ENCODE results near the gene ODAM.

Gene ODAM

DNA sequence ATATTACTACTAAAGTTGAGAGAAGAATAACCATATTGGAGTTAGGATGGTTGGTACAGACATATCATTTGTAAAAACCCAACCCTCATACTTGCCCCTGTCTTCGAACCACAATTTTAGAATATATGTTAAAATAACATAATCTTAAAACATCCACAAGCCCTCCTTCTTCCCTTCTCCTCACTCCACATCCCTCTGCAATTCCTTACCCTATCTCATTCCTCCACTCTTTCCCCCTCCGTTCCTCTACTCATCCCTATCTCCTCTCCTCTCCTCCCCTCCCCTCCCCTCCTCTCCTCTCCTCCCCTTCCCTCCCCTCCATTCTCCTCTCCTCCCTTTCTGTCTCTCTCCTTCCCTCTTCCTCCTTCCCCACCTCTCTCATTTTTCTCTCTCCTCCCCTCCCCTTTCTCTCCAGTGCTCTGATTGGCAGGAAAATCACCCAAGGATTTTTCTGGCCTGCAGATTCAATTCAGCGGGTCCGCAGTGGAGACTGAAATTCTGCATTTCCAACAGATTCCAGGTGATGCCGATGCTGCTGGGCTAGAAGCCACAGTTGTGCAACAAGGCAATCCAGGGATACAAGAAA lies 17.4 kb upstream of the ODAM start:
- H2BK15ac ChIP-seq (replicated peaks; ENCODE audit: low read depth) = no peak overlapping the region
- H3K23ac ChIP-seq (ENCODE audit: low read length) = no peak overlapping the region
- peak; percentile 8 for DNase-seq
- no peak overlapping the region for H4K8ac ChIP-seq (ENCODE audit: low read depth, low read length)
- H3K9ac ChIP-seq (ENCODE audit: low read length) = no peak overlapping the region
- H4K5ac ChIP-seq (ENCODE audit: low read length) = no peak overlapping the region
- no peak overlapping the region for H3K4me3 ChIP-seq (ENCODE audit: low read length)
- H3K36me3 ChIP-seq (ENCODE audit: control insufficient read depth, insufficient read depth, low read length) = no peaks in the 10 kb centered on the region
- no peak overlapping the region for H2AK5ac ChIP-seq (ENCODE audit: low read length)
- H3K4ac ChIP-seq (ENCODE audit: low read depth, low read length) = no peak overlapping the region
- H3K27ac ChIP-seq (ENCODE audit: low read depth, low read length) = no peak overlapping the region
- no peaks in the 10 kb centered on the region for H3K79me1 ChIP-seq (ENCODE audit: low read length)
- H3K18ac ChIP-seq (ENCODE audit: low read length) = no peak overlapping the region
- no peaks in the 10 kb centered on the region for H3K4me1 ChIP-seq (ENCODE audit: control insufficient read depth, low read depth, low read length)
- H3K56ac ChIP-seq (ENCODE audit: low read length) = no peak overlapping the region
- H3K27me3 ChIP-seq (ENCODE audit: insufficient read depth, low read length, poor library complexity) = no peaks in the 10 kb centered on the region
- H3K4me2 ChIP-seq (ENCODE audit: low read length) = no peak overlapping the region
- H2BK5ac ChIP-seq (ENCODE audit: low read length) = no peak overlapping the region
- WGBS (ENCODE audit: extremely low coverage, insufficient coverage, low lambda C conversion rate) = no CpG with 5 or more reads among the region's 5 CpGs
- no peak overlapping the region for H2BK120ac ChIP-seq (ENCODE audit: low read depth, low read length)
- no peaks in the 10 kb centered on the region for H3K79me2 ChIP-seq (ENCODE audit: control insufficient read depth, insufficient read depth, low read length)

DNA sequence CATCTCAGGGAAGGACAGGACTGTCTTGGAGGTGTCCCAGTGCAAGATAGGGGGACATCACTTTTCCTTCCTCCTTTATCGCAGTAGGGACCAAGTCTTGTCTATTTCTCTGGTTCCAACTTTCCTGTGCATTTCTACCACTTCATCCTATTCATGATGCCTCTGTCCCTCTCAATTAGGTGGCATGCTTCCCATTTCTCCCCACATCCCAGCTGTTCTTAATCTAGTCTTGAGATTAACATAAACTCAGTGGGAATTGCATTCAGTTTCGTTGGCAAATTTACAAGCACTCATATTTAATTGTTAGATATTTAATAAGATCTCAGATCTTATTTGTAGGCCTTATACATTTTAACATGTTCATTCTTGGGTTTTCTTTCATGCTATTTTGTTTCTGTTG lies 15.7 kb upstream of the ODAM start:
- no peaks in the 10 kb centered on the region for H3K79me1 ChIP-seq (ENCODE audit: low read length)
- no peak overlapping the region for H3K23ac ChIP-seq (ENCODE audit: low read length)
- H2AK5ac ChIP-seq (ENCODE audit: low read length) = no peak overlapping the region
- H4K5ac ChIP-seq (ENCODE audit: low read length) = no peak overlapping the region
- H3K79me2 ChIP-seq (ENCODE audit: control insufficient read depth, insufficient read depth, low read length) = no peaks in the 10 kb centered on the region
- H3K4me1 ChIP-seq (ENCODE audit: control insufficient read depth, low read depth, low read length) = no peaks in the 10 kb centered on the region
- H3K56ac ChIP-seq (ENCODE audit: low read length) = no peak overlapping the region
- no peaks in the 10 kb centered on the region for H3K27me3 ChIP-seq (ENCODE audit: insufficient read depth, low read length, poor library complexity)
- H3K4me3 ChIP-seq (ENCODE audit: low read length) = no peak overlapping the region
- DNase-seq = no peak
- WGBS (ENCODE audit: extremely low coverage, insufficient coverage, low lambda C conversion rate) = no CpG with 5 or more reads among the region's 2 CpGs
- H3K18ac ChIP-seq (ENCODE audit: low read length) = no peak overlapping the region
- no peak overlapping the region for H4K8ac ChIP-seq (ENCODE audit: low read depth, low read length)
- H2BK5ac ChIP-seq (ENCODE audit: low read length) = no peak overlapping the region
- no peaks in the 10 kb centered on the region for H3K36me3 ChIP-seq (ENCODE audit: control insufficient read depth, insufficient read depth, low read length)
- no peak overlapping the region for H3K4me2 ChIP-seq (ENCODE audit: low read length)
- no peak overlapping the region for H3K27ac ChIP-seq (ENCODE audit: low read depth, low read length)
- no peak overlapping the region for H3K9ac ChIP-seq (ENCODE audit: low read length)
- no peak overlapping the region for H2BK120ac ChIP-seq (ENCODE audit: low read depth, low read length)
- H2BK15ac ChIP-seq (replicated peaks; ENCODE audit: low read depth) = no peak overlapping the region
- no peak overlapping the region for H3K4ac ChIP-seq (ENCODE audit: low read depth, low read length)

DNA sequence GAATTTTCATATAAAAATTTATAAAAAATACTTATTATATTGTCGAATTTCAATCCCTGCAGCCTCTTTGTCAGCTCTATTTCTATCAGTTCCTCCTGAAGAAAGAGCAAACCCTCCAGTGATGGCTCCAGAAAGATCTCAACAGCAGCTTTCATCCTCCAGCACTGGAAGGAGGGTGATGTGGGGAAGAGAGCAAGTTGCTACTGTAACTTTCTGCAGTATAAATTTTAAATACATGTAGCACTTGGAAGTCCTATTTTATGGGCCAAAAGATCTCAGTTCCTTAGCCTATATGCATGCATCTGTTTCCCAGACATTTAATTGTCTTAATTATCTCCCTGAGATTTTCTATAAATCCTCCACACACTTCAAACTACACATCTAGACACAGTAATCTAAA lies 13.7 kb upstream of the ODAM start:
- H3K27me3 ChIP-seq (ENCODE audit: insufficient read depth, low read length, poor library complexity) = no peaks in the 10 kb centered on the region
- no peak for DNase-seq

DNA sequence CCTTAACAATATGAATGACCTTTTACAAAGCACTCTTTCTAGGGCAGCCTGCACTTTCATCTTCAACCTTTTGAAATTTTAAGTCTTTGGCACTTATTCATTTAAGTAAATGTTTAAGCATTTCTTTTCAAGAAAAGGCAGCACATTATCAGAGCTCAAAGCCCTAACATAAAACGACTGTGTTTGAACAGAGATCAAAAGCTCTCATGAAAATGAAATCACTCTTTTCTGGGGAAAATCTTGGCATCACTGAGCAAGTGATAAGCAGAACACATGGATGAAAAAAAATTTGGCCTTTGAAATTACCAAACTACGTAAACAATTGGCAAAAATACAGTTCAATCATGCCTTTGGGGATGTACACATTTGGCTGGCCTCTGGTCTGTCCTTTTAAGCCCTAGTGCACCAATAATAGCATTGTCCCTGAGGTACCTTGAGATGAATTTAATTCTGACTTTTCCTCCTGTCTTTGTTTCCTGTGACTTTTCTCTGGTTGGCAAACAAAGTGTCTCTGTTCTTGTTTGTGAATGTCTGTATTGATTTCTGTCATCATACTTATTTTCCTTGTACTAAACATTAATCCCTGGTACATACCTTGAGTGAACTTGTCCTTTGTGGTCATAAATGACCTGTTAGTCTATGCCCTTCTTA lies 12.9 kb upstream of the ODAM start:
- H2BK120ac ChIP-seq (ENCODE audit: low read depth, low read length) = no peak overlapping the region
- no peaks in the 10 kb centered on the region for H3K79me1 ChIP-seq (ENCODE audit: low read length)
- no peak overlapping the region for H3K18ac ChIP-seq (ENCODE audit: low read length)
- H3K56ac ChIP-seq (ENCODE audit: low read length) = no peak overlapping the region
- H3K27ac ChIP-seq (ENCODE audit: low read depth, low read length) = no peak overlapping the region
- no peaks in the 10 kb centered on the region for H3K27me3 ChIP-seq (ENCODE audit: insufficient read depth, low read length, poor library complexity)
- H3K4me1 ChIP-seq (ENCODE audit: control insufficient read depth, low read depth, low read length) = no peaks in the 10 kb centered on the region
- no peak overlapping the region for H3K4me2 ChIP-seq (ENCODE audit: low read length)
- no peaks in the 10 kb centered on the region for H3K36me3 ChIP-seq (ENCODE audit: control insufficient read depth, insufficient read depth, low read length)
- no peak overlapping the region for H4K5ac ChIP-seq (ENCODE audit: low read length)
- no peak for DNase-seq
- no peak overlapping the region for H2AK5ac ChIP-seq (ENCODE audit: low read length)
- no CpG with 5 or more reads among the region's 2 CpGs for WGBS (ENCODE audit: extremely low coverage, insufficient coverage, low lambda C conversion rate)
- H3K79me2 ChIP-seq (ENCODE audit: control insufficient read depth, insufficient read depth, low read length) = no peaks in the 10 kb centered on the region
- H2BK15ac ChIP-seq (replicated peaks; ENCODE audit: low read depth) = no peak overlapping the region
- H3K4ac ChIP-seq (ENCODE audit: low read depth, low read length) = no peak overlapping the region
- no peak overlapping the region for H4K8ac ChIP-seq (ENCODE audit: low read depth, low read length)
- H3K4me3 ChIP-seq (ENCODE audit: low read length) = no peak overlapping the region
- H2BK5ac ChIP-seq (ENCODE audit: low read length) = no peak overlapping the region
- no peak overlapping the region for H3K23ac ChIP-seq (ENCODE audit: low read length)
- no peak overlapping the region for H3K9ac ChIP-seq (ENCODE audit: low read length)

More for the DNA sequence above, 13.7 kb upstream of the ODAM start:
- Histone ChIP-seq H3K27ac (ENCODE audit: low read depth, low read length) (no peak overlapping the region), H4K5ac (ENCODE audit: low read length) (no peak overlapping the region), H4K8ac (ENCODE audit: low read depth, low read length) (no peak overlapping the region), H3K9ac (ENCODE audit: low read length) (no peak overlapping the region), H3K36me3 (ENCODE audit: control insufficient read depth, insufficient read depth, low read length) (no peaks in the 10 kb centered on the region), H3K4me3 (ENCODE audit: low read length) (no peak overlapping the region), H3K23ac (ENCODE audit: low read length) (no peak overlapping the region), H3K56ac (ENCODE audit: low read length) (no peak overlapping the region), H3K4ac (ENCODE audit: low read depth, low read length) (no peak overlapping the region), H3K79me2 (ENCODE audit: control insufficient read depth, insufficient read depth, low read length) (no peaks in the 10 kb centered on the region), H2BK15ac (replicated peaks; ENCODE audit: low read depth) (no peak overlapping the region), H3K79me1 (ENCODE audit: low read length) (no peaks in the 10 kb centered on the region), H3K4me1 (ENCODE audit: control insufficient read depth, low read depth, low read length) (no peaks in the 10 kb centered on the region), H2BK5ac (ENCODE audit: low read length) (no peak overlapping the region), H3K18ac (ENCODE audit: low read length) (no peak overlapping the region), H3K4me2 (ENCODE audit: low read length) (no peak overlapping the region), H2AK5ac (ENCODE audit: low read length) (no peak overlapping the region), H2BK120ac (ENCODE audit: low read depth, low read length) (no peak overlapping the region)
- 100% methylated on average over 1 of the region's 1 CpG for WGBS (ENCODE audit: extremely low coverage, insufficient coverage, low lambda C conversion rate)

DNA sequence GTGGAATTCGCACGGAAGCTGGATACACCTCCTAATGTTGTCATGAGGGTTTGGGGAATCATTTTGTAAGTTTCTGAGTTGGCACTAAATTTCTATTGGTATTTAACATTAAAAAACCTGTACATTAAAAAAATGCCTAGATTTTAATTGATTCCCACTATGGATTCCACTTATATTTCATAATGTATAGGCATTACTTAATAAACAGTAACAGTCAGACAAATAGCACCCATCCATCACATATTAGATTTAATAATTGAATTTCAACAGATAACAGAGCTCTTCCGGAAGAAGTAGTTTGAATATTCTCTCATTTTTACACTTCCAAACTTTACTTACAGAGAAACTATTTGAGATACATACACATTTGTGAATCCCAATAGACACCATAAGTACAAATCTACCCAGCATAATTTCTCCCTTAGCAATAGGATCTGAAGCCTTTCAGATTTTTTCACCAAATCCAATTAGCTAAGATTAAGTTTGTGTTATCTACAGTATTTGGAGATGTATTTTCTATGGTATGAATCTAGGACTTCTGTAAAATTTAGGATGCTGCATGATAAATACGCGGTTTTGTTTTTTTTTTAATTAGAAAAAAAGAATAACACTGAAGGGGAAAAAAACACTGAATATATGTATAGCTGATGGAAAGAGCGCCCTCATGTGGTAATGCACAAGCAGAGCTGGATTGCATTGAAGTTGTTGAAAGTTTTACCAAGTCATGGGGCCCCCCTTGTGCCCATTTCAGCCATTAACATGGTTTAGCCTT lies 12.2 kb upstream of the ODAM start:
- no peaks in the 10 kb centered on the region for H3K27me3 ChIP-seq (ENCODE audit: insufficient read depth, low read length, poor library complexity)
- no peak overlapping the region for H4K8ac ChIP-seq (ENCODE audit: low read depth, low read length)
- H4K5ac ChIP-seq (ENCODE audit: low read length) = no peak overlapping the region
- peak; percentile 80 for DNase-seq
- H3K27ac ChIP-seq (ENCODE audit: low read depth, low read length) = no peak overlapping the region
- H3K56ac ChIP-seq (ENCODE audit: low read length) = no peak overlapping the region
- H3K4ac ChIP-seq (ENCODE audit: low read depth, low read length) = no peak overlapping the region
- H2BK120ac ChIP-seq (ENCODE audit: low read depth, low read length) = no peak overlapping the region
- WGBS (ENCODE audit: extremely low coverage, insufficient coverage, low lambda C conversion rate) = no CpG with 5 or more reads among the region's 6 CpGs
- no peak overlapping the region for H3K4me2 ChIP-seq (ENCODE audit: low read length)
- no peak overlapping the region for H2AK5ac ChIP-seq (ENCODE audit: low read length)
- no peak overlapping the region for H3K4me3 ChIP-seq (ENCODE audit: low read length)
- no peaks in the 10 kb centered on the region for H3K4me1 ChIP-seq (ENCODE audit: control insufficient read depth, low read depth, low read length)
- H2BK15ac ChIP-seq (replicated peaks; ENCODE audit: low read depth) = no peak overlapping the region
- H2BK5ac ChIP-seq (ENCODE audit: low read length) = no peak overlapping the region
- H3K9ac ChIP-seq (ENCODE audit: low read length) = no peak overlapping the region
- no peak overlapping the region for H3K18ac ChIP-seq (ENCODE audit: low read length)
- no peaks in the 10 kb centered on the region for H3K79me2 ChIP-seq (ENCODE audit: control insufficient read depth, insufficient read depth, low read length)
- H3K79me1 ChIP-seq (ENCODE audit: low read length) = no peaks in the 10 kb centered on the region
- H3K23ac ChIP-seq (ENCODE audit: low read length) = no peak overlapping the region
- H3K36me3 ChIP-seq (ENCODE audit: control insufficient read depth, insufficient read depth, low read length) = no peaks in the 10 kb centered on the region

All from mesendoderm (in vitro differentiated cells).